Spleen (tissue), 11 donors: ENCODE results near the gene CDC7. TPM values are rescaled to one million over a fixed set of nuclear protein-coding genes. Genes with fewer than 3 reads are reported as not detected.

Experiments used
- DNase-seq: peaks from one replicate; pipeline ENCODE4 v3.0.0-alpha.2; 2020
- H3K27ac ChIP-seq, 8 donors: fragments of 200-600 bp; sonication (generic) in 7 of 8; 1 replicate in 4 of 8; 2 replicates in 4 of 8; pipeline versions ENCODE4 v1.5.0 to v1.8.0; 2016 to 2021; ENCODE audit warnings: inconsistent platforms in 4 of 8, mild to moderate bottlenecking in 4 of 8, moderate library complexity in 1 of 8
- H3K27me3 ChIP-seq, 7 donors: fragments of 200-600 bp; sonication (generic) in 6 of 7; replicated peaks in 1 of 7; 1 replicate in 4 of 7; 2 replicates in 3 of 7; pipeline versions ENCODE4 v1.5.0 to v1.8.0; 2016 to 2021; ENCODE audit warnings: inconsistent platforms in 3 of 7, mild to moderate bottlenecking in 1 of 7
- H3K36me3 ChIP-seq, 6 donors: fragments of 200-600 bp; sonication (generic) in 5 of 6; 1 replicate in 4 of 6; 2 replicates in 2 of 6; pipeline versions ENCODE4 v1.5.0 to v1.8.0; 2016 to 2021; ENCODE audit warnings: inconsistent platforms in 2 of 6
- H3K4me1 ChIP-seq, 6 donors: fragments of 200-600 bp; sonication (generic) in 5 of 6; 1 replicate in 3 of 6; 2 replicates in 3 of 6; pipeline versions ENCODE4 v1.5.0 to v1.8.0; 2016 to 2021; ENCODE audit warnings: inconsistent platforms in 3 of 6
- H3K4me3 ChIP-seq, 8 donors: fragments of 200-600 bp; sonication (generic) in 7 of 8; 1 replicate in 4 of 8; 2 replicates in 4 of 8; pipeline versions ENCODE4 v1.5.0 to v1.8.0; 2016 to 2021; ENCODE audit warnings: inconsistent platforms in 4 of 8, mild to moderate bottlenecking in 4 of 8, moderate library complexity in 2 of 8
- H3K9me3 ChIP-seq, 8 donors: fragments of 200-600 bp; sonication (generic) in 7 of 8; 1 replicate in 4 of 8; 2 replicates in 4 of 8; pipeline versions ENCODE4 v1.5.0 to v1.8.0; 2016 to 2021; ENCODE audit warnings: inconsistent platforms in 4 of 8
- POLR2A ChIP-seq, 3 donors: fragments of 450-650 bp; IDR thresholded peaks; one replicate each; pipeline ENCODE4 v1.5.1; 2017; ENCODE audit warnings: antibody characterized with exemption in 3 of 3, mild to moderate bottlenecking in 1 of 3
- POLR2AphosphoS5 ChIP-seq, 3 donors: sonication (generic); formaldehyde crosslinking; IDR thresholded peaks; one replicate each; pipeline ENCODE4 v1.5.1; 2017; ENCODE audit warnings: antibody characterized with exemption in 3 of 3
- WGBS, 5 donors: extraction: QIAGEN DNeasy Blood & Tissue Kit in 3 of 5; methylation state at CpG; one replicate each; pipeline versions ENCODE4 v1.1.5 to v1.1.7; 2013 to 2018; 5-methylcytosine and 5-hydroxymethylcytosine counted together
- intact Hi-C: fragments of 100-400 bp; cut with DNase I; formaldehyde crosslinking; loops from one replicate; pipeline ENCODE4 v1.15.0; 2023; ENCODE audit warnings: low total_unique reads
- polyA plus RNA-seq, 3 donors: library from polyadenylated mRNA; stranded (reverse); fragments of 200-250 nt; gene quantifications; one replicate each; pipeline ENCODE4 v1.2.1, GENCODE V29; 2013
- total RNA-seq, 7 donors: library from RNA; depleted of rRNA in 3 of 7; stranded (reverse); fragments of >200 nt in 3 of 7; fragmentation: NEBNext Ultra II Directional in 4 of 7; extraction: Animal tissue kit (Norgen Biotek cat#: 25700) in 4 of 7; gene quantifications; one replicate each; pipeline versions ENCODE4 v1.1.0 to v1.2.1, GENCODE V29; 2016 to 2021
- TF ChIP-seq, protein P1 (sequence below), 11 experiments: fragments of 200-600 bp in 7 of 11; fragments of 450-650 bp in 4 of 11; sonication (generic) in 4 of 11; IDR thresholded peaks in 8 of 11; conservative IDR thresholded peaks in 3 of 11; 1 replicate in 7 of 11; 2 replicates in 4 of 11; pipeline versions ENCODE4 v1.4.0 to v1.8.0; 2016 to 2021; ENCODE audit warnings: antibody characterized with exemption in 11 of 11, inconsistent platforms in 4 of 11, mild to moderate bottlenecking in 1 of 11
- donor health status: healthy with polysubstance abuse.
- donor health status: DM: no; HTN: no; CAD: no; lungs with moderate emphysema.
- donor health status: DM: no; HTN: no; CAD: no.
- donor health status: Bipolar disorder and iron deficiency.
- donor health status: healthy.
- donor health status: DM: no; HTN: no; CAD: no.
- donor health status: DM: yes; HTN: yes; CAD: no.

Gene CDC7
- total and polyA plus RNA-seq, 10 donors, result 3.8 to 25.3 (median 11.5) TPM

DNA sequence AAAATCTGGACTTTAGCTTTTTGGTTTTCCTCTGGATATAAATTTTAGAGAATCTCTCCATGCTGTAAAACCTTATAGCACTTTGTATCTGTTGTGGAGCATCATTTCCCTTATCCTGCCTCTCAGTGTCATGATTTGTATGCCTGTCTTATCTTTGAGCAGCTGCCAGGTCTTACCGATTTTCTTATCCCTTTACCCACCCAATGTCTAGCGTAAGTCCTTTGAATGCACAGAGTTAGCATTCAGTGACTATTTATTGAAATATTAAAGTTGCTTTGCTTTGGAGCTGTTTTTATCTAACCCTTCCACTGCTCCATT, 37.3 kb downstream of the CDC7 start:
- Histone ChIP-seq H3K9me3 (no peaks in the 10 kb centered on the region), H3K36me3 (no peaks in the 10 kb centered on the region), H3K4me1 (peaks cover 0 to 18% (median 0%) of the 10 kb centered on the region in 6 donors), H3K27ac (no peak overlapping the region), H3K4me3 (no peak overlapping the region), H3K27me3 (no peaks in the 10 kb centered on the region)
- 86 to 95% (median 88%) methylated on average over 2 of the region's 2 CpGs for WGBS, 5 donors
- DNase-seq, result no peak
- TF ChIP-seq, protein P1, sequence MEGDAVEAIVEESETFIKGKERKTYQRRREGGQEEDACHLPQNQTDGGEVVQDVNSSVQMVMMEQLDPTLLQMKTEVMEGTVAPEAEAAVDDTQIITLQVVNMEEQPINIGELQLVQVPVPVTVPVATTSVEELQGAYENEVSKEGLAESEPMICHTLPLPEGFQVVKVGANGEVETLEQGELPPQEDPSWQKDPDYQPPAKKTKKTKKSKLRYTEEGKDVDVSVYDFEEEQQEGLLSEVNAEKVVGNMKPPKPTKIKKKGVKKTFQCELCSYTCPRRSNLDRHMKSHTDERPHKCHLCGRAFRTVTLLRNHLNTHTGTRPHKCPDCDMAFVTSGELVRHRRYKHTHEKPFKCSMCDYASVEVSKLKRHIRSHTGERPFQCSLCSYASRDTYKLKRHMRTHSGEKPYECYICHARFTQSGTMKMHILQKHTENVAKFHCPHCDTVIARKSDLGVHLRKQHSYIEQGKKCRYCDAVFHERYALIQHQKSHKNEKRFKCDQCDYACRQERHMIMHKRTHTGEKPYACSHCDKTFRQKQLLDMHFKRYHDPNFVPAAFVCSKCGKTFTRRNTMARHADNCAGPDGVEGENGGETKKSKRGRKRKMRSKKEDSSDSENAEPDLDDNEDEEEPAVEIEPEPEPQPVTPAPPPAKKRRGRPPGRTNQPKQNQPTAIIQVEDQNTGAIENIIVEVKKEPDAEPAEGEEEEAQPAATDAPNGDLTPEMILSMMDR (IDR thresholded peaks at IDR 0.05 in 8 of 11, conservative IDR thresholded peaks at IDR 0.05 in 3 of 11), result no peak
- intact Hi-C loops, result no loop called here

DNA sequence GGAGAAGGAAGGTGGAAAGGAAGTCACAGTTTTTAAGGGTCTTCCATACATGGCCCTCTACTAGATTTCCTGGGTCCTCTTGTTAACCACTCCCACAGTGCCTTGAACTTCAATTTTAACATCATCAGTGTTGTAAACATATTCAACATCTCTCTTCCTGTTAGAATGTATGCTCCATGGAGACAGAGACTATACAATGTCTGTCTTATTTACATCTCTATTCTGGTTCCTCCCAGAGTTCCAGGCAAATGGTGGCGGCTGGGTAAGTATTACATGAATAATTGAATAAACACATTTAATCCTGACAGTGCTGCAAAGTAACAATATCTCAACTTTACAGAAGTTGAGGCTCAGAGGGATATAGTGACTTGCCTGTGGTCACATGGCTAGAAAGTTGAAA, 40.3 kb downstream of the CDC7 start:
- whole genome bisulfite sequencing, 5 donors, result 79 to 100% (median 94%) methylated on average over 1 of the region's 1 CpG

DNA sequence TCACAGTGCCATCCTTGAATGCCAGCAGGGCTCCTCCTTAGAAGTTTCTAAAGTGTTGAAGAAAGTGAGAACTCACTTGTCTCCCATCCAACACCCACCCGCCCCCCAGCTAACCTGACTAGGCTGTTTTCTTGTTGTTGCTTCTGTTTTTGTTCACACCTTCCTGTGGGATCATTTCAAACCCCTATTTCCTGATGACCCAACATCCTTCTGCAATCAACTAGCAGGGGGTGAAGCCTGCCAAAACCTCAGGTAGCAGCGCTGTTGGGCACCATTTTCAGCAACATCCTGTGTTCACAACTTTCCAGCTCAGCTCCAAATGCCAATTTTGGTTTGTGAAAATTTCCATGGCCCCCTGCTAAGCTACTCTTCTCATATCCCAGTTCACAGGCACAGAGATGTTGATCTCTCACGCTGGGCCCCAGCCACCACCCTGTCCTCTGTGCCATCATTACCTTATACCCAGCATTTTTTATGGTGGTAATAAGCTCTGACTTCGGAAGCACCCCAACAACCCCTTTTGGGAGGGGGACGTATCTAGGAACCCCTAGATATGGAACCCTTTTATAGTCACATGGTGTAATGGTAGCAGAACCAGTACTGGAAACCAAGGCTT, 41.4 kb downstream of the CDC7 start:
- no peak overlapping the region for H3K4me3 ChIP-seq
- TF ChIP-seq, protein P1 (IDR thresholded peaks at IDR 0.05 in 8 of 11, conservative IDR thresholded peaks at IDR 0.05 in 3 of 11), result no peak
- TF ChIP-seq POLR2AphosphoS5 (IDR thresholded peaks at IDR 0.05), result no peak
- TF ChIP-seq POLR2A (IDR thresholded peaks at IDR 0.05), result no peak
- no peak for DNase-seq
- H3K9me3 ChIP-seq, result no peaks in the 10 kb centered on the region
- H3K4me1 ChIP-seq, result peaks cover 0 to 14% (median 0%) of the 10 kb centered on the region in 6 donors
- intact Hi-C loops, result no loop called here
- H3K27ac ChIP-seq, result peak overlapping the region in 4 of 8 donors; percentile 29 to 53 (median 42)
- no peaks in the 10 kb centered on the region for H3K27me3 ChIP-seq
- H3K36me3 ChIP-seq, result no peaks in the 10 kb centered on the region
- WGBS, 5 donors, result 74 to 86% (median 80%) methylated on average over 5 of the region's 5 CpGs

More for the DNA sequence above, 40.3 kb downstream of the CDC7 start:
- no peak for DNase-seq
- peak overlapping the region in 1 of 8 donors; percentile 46 for H3K27ac ChIP-seq
- H3K4me3 ChIP-seq, result no peak overlapping the region
- H3K4me1 ChIP-seq, result peaks cover 0 to 14% (median 0%) of the 10 kb centered on the region in 6 donors
- intact Hi-C loops, result no loop called here
- no peaks in the 10 kb centered on the region for H3K9me3 ChIP-seq
- H3K36me3 ChIP-seq, result no peaks in the 10 kb centered on the region
- TF ChIP-seq POLR2AphosphoS5 (IDR thresholded peaks at IDR 0.05) (no peak), POLR2A (IDR thresholded peaks at IDR 0.05) (no peak)
- TF ChIP-seq, protein P1 (IDR thresholded peaks at IDR 0.05 in 8 of 11, conservative IDR thresholded peaks at IDR 0.05 in 3 of 11), result no peak
- no peaks in the 10 kb centered on the region for H3K27me3 ChIP-seq

DNA sequence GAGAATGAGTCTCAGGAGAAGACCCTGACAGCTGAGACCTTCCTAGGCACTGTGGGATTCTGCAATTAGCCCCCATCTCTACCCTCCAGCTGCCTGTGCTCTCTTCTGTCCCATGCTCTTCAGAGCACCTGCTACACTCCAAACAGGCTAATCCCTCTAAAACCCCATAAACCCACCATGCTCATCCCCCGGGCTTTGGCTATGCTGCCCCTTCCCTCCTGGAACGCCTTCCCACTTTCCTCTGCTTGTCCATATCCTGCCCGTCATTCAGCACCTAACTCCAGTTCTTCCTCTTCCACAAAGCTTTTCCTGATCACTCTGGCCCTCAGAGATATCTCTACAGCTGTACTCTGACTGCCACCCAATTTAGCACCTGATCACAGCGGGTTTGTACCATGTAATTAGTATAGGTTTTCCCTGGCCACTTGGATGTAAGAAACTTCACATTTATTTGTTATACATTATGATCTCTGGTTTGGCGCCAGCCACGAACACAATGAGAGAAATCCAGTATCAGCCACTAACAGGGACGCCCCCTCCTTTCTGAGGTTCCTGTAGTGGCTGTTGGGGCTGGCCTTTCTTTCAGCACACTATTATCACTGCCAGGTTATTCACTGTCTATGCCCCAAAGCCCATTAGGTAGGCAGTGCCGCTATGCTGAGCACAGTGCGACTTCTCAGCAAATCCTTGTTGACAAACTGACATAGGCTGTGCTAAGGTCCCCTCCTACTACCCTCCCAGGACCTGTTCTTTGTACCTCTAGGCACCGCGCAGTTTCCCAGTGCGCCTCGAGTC, 45.1 kb downstream of the CDC7 start:
- TF ChIP-seq POLR2AphosphoS5 (IDR thresholded peaks at IDR 0.05), result no peak
- no peak for TF ChIP-seq POLR2A (IDR thresholded peaks at IDR 0.05)
- TF ChIP-seq, protein P1 (IDR thresholded peaks at IDR 0.05 in 8 of 11, conservative IDR thresholded peaks at IDR 0.05 in 3 of 11), result no peak
- H3K4me3 ChIP-seq, result no peak overlapping the region
- peaks cover 0 to 5% (median 0%) of the 10 kb centered on the region in 8 donors for H3K9me3 ChIP-seq
- DNase-seq, result no peak
- no peak overlapping the region for H3K27ac ChIP-seq
- H3K27me3 ChIP-seq, result no peaks in the 10 kb centered on the region
- peaks cover 9 to 46% (median 15%) of the 10 kb centered on the region in 6 donors for H3K4me1 ChIP-seq
- no peaks in the 10 kb centered on the region for H3K36me3 ChIP-seq
- intact Hi-C loops, result no loop called here
- 90 to 94% (median 92%) methylated on average over 12 to 13 of the region's 13 CpGs for WGBS, 5 donors
